MCF 10A (cell line): ENCODE data around the gene ARVCF. TPM values are rescaled to one million over a fixed set of nuclear protein-coding genes. Genes with fewer than 3 reads are reported as not detected.

Experiments used
- BruUV-seq: library from RNA; stranded (reverse); fragments of 400-500 nt; replicated peaks from 2 replicates; lab custom pipeline; 2021; lab: Mats Ljungman, UMichigan
- CTCF ChIA-PET: fragments of 300-600 bp; sonication (Branson Sonifier 250); formaldehyde crosslinking; extraction: SDS; loops from one replicate; lab custom pipeline; 2021; ENCODE audit warnings: antibody characterized with exemption, inconsistent platforms; lab: Yijun Ruan, JAX
- POLR2A ChIA-PET: fragments of 300-600, 350-650 bp; sonication (Branson Sonifier 250); formaldehyde crosslinking; extraction: SDS; loops from one replicate; lab custom pipeline; 2020; ENCODE audit warnings: antibody characterized with exemption, inconsistent platforms; lab: Yijun Ruan, JAX
- DNase-seq: peaks from one replicate; pipeline ENCODE4 v3.0.0-alpha.2; 2018; ENCODE audit not compliant: unreplicated experiment
- H3K27ac Mint-ChIP-seq: one replicate; pipeline ENCODE4 v1.8.0; 2022; ENCODE audit warnings: mild to moderate bottlenecking, low read depth, mixed read lengths; ENCODE audit not compliant: unreplicated experiment
- H3K27me3 Mint-ChIP-seq: one replicate; pipeline ENCODE4 v1.8.0; 2022; ENCODE audit warnings: mixed read lengths; ENCODE audit not compliant: insufficient read depth, unreplicated experiment
- H3K36me3 Mint-ChIP-seq: one replicate; pipeline ENCODE4 v1.8.0; 2022; ENCODE audit warnings: mild to moderate bottlenecking, moderate library complexity, mixed read lengths; ENCODE audit not compliant: insufficient read depth, unreplicated experiment
- H3K4me1 Mint-ChIP-seq: one replicate; pipeline ENCODE4 v1.8.0; 2022; ENCODE audit warnings: mixed read lengths; ENCODE audit not compliant: insufficient read depth, unreplicated experiment
- H3K4me3 Mint-ChIP-seq: one replicate; pipeline ENCODE4 v1.8.0; 2022; ENCODE audit warnings: mild to moderate bottlenecking, moderate library complexity, mixed read lengths; ENCODE audit not compliant: unreplicated experiment
- H3K9me3 Mint-ChIP-seq: one replicate; pipeline ENCODE4 v1.8.0; 2022; ENCODE audit warnings: mixed read lengths; ENCODE audit not compliant: unreplicated experiment
- intact Hi-C: fragments of 100-400 bp; cut with micrococcal nuclease; formaldehyde crosslinking; loops from 2 replicates; pipeline ENCODE4 v1.14.1; 2022
- total RNA-seq: library from RNA; stranded (reverse); gene quantifications from 2 replicates; pipeline ENCODE4 v1.2.3, GENCODE V29; 2022
- TF ChIP-seq, protein P1 (sequence below): fragments of 200-600 bp; IDR thresholded peaks from one replicate; pipeline ENCODE4 v1.8.0; 2022; ENCODE audit warnings: antibody characterized with exemption, mild to moderate bottlenecking; ENCODE audit not compliant: unreplicated experiment

ARVCF gene
- total RNA-seq, 1 experiment from 2014 or later: 7.5 TPM

DNA sequence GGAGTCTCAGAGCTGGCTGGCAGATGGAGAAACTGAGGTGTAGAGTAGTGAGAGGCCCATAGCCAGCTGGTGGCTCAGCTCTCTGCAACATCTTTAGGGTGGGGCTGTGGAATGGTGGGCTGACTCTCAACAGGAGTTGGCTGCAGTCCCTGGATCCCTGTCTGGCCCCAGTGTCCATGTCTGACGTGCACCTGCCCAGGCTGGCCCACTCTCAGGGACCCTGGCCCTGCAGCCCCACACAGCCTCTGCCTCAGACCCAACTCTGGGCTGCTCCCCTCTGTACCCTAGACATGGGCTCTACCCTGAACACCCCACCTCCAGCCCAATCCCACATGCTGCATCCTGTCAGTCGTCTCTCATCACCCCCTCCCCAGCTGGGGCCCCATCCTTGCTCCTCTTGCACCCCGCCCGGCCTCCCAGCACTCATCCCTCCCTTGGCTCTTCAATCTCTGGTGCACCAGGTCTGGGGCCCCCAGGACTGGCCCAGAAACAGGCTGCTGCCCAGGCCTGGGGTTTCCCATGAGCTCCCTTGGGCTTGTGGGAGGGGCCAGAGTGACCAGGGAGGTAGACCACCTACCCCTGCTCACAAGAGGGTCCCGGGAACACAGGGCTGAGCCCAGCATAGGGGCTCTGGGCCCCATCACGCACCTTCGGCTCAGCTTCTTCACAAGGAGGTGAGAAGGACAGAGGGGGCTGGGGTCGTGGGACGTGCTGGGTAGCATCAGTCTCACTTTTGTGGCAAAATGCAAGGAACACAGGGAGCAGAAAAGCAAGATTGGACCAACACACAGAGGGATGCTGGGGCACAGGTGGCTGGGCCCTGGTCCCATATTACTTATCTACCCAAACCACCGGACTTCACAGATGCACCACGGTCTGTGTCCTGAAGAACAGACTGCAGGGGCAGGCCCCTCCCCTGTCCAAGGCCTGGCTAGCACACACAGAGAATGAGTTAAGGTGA is 31.5 kb downstream of the ARVCF start:
- H3K36me3 Mint-ChIP-seq: no peaks in the 10 kb centered on the region
- no TSS peak for BruUV-seq
- intact Hi-C loops: no loop called here
- ChIA-PET CTCF (interaction anchor here (0.6 to 1.0 kb wide), 4 partner anchors 14 to 255 kb away, joined by 3 to 4 read pairs (median 4); no protein-coding TSS in a partner anchor), POLR2A (interaction anchor here (0.6 to 1.5 kb wide), 5 partner anchors 11 to 132 kb away, joined by 3 to 9 read pairs (median 5); partner anchors contain the start of genes TANGO2 and TRMT2A)
- TF ChIP-seq, protein P1, sequence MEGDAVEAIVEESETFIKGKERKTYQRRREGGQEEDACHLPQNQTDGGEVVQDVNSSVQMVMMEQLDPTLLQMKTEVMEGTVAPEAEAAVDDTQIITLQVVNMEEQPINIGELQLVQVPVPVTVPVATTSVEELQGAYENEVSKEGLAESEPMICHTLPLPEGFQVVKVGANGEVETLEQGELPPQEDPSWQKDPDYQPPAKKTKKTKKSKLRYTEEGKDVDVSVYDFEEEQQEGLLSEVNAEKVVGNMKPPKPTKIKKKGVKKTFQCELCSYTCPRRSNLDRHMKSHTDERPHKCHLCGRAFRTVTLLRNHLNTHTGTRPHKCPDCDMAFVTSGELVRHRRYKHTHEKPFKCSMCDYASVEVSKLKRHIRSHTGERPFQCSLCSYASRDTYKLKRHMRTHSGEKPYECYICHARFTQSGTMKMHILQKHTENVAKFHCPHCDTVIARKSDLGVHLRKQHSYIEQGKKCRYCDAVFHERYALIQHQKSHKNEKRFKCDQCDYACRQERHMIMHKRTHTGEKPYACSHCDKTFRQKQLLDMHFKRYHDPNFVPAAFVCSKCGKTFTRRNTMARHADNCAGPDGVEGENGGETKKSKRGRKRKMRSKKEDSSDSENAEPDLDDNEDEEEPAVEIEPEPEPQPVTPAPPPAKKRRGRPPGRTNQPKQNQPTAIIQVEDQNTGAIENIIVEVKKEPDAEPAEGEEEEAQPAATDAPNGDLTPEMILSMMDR: no peak
- DNase-seq: no peak
- H3K27ac Mint-ChIP-seq: no peak overlapping the region
- no peak overlapping the region for H3K4me3 Mint-ChIP-seq
- H3K27me3 Mint-ChIP-seq: no peaks in the 10 kb centered on the region
- no peaks in the 10 kb centered on the region for H3K9me3 Mint-ChIP-seq
- H3K4me1 Mint-ChIP-seq: peaks cover 10% of the 10 kb centered on the region

- POLR2A ChIA-PET: interaction anchor here (0.7 to 1.5 kb wide), 4 partner anchors 10 to 146 kb away, joined by 3 to 6 read pairs (median 4); partner anchors contain the start of gene TRMT2A
- Mint-ChIP-seq H3K36me3 (no peaks in the 10 kb centered on the region), H3K4me1 (peaks cover 10% of the 10 kb centered on the region), H3K27me3 (no peaks in the 10 kb centered on the region), H3K9me3 (no peaks in the 10 kb centered on the region), H3K4me3 (no peak overlapping the region), H3K27ac (no peak overlapping the region)
- BruUV-seq: no TSS peak
- TF ChIP-seq, protein P1: no peak
- peak; percentile 76 for DNase-seq
- intact Hi-C loops: no loop called here
- CTCF ChIA-PET: interaction anchor here (0.6 to 1.0 kb wide), 3 partner anchors 32 to 254 kb away, joined by 3 to 4 read pairs (median 3); no protein-coding TSS in a partner anchor
Measured at GRCh38 chr22:19984201-19984753, 32.3 kb downstream of the ARVCF start.

- POLR2A ChIA-PET: interaction anchor here (0.7 to 1.5 kb wide), 4 partner anchors 9 to 147 kb away, joined by 3 to 6 read pairs (median 4); partner anchors contain the start of gene TRMT2A
- H3K4me1 Mint-ChIP-seq: peaks cover 10% of the 10 kb centered on the region
- CTCF ChIA-PET: interaction anchor here (1.0 kb wide), 1 partner anchor 44 kb away, joined by 3 read pairs; no protein-coding TSS in a partner anchor
- H3K4me3 Mint-ChIP-seq: no peak overlapping the region
- no peaks in the 10 kb centered on the region for H3K27me3 Mint-ChIP-seq
- no peaks in the 10 kb centered on the region for H3K36me3 Mint-ChIP-seq
- TF ChIP-seq, protein P1: no peak
- no peaks in the 10 kb centered on the region for H3K9me3 Mint-ChIP-seq
- TSS peak; percentile 57 for BruUV-seq
- DNase-seq: no peak
- H3K27ac Mint-ChIP-seq: no peak overlapping the region
- intact Hi-C loops: no loop called here
Measured at GRCh38 chr22:19983741-19984140, 32.9 kb downstream of the ARVCF start.
